ENCODE data around the gene NAV2.

NAV2 gene

DNA sequence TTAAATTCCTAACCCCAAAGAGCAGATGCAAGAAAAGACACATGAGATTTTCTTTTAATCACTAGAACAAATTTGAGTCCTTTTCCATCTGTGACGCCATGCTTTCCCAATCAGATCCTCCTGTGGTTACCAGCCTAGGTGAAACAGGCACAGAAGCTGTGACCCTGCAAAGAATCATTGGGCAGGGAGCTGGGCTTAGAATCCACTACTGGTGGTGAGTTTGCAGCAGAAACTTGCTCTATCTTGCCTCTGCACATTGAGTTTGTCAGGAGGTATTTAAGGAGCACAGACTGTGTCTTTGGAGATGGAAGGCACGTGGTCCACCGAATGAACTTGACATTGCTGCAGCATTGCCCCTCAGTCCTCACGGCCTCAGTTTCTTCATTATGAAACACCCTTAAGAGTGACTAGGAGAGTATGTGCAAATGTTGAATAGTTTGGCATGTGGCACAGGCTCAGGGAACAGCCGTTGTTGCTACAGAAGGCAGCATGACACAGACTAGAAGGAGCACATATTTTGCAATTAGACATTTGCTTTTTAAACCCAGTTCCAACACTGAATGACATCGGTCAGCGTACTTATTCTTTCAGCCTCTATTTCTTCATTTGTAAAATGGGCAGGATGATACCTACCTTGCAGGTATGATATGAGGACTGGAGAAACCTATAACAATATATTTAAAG lies 320.1 kb downstream of the NAV2 start:
- no peak for DNase-seq

DNA sequence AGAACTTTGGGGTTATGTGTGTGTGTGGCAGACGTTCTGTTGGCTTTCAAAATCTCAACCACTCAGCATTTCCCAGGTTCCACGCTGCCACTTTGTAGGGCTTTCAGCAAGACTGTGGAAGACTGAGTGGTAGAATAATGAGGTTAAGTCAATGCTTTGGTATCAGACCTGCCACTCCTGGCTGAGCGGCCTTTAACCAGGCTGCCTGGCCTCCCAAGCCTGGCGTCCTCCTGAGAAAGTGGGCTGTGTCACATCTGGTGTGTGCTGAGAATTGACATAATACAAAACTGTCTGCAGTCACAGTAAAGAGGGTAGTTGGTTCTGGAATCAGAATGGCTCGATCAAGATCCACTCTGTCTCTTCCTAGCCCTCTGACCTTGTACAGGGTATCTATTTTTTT lies 321.2 kb downstream of the NAV2 start:
- DNase-seq, result no peak

DNA sequence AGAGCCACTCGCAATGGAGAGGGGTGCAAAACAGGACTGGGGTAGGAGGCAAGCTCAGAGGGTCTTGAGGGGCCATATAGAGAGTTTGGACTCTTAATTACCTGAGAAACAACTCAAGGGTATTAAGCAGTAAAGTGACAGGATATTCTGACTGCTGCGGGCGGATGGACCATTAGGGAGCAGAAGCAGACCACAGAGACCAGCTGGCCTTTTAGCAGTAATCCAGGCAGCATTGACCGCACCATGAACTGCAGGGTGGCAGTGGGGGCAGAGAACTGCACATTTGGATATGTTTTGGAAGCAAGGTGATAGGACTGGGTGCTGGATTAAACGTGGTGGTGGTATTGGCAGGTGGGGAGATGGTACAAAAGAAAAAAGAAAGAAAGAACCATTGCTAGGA lies 322.3 kb downstream of the NAV2 start:
- no peak for DNase-seq

DNA sequence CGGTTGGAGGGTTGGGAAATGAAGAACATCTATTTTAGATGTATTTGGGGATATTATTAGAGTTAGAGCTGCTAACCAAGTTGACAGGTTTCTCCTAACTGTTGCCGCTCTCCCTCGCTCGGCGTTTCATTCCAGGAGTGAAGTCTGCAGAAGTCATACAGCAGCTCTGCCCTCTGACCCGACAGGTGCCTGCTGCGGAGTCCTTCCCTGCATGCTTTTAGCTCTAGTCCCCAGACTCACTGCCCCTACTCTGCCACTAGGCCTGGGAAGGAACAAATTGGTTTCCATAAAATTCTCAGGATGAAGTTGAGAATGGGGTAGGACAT lies 322.7 kb downstream of the NAV2 start:
- DNase-seq, result no peak

DNA sequence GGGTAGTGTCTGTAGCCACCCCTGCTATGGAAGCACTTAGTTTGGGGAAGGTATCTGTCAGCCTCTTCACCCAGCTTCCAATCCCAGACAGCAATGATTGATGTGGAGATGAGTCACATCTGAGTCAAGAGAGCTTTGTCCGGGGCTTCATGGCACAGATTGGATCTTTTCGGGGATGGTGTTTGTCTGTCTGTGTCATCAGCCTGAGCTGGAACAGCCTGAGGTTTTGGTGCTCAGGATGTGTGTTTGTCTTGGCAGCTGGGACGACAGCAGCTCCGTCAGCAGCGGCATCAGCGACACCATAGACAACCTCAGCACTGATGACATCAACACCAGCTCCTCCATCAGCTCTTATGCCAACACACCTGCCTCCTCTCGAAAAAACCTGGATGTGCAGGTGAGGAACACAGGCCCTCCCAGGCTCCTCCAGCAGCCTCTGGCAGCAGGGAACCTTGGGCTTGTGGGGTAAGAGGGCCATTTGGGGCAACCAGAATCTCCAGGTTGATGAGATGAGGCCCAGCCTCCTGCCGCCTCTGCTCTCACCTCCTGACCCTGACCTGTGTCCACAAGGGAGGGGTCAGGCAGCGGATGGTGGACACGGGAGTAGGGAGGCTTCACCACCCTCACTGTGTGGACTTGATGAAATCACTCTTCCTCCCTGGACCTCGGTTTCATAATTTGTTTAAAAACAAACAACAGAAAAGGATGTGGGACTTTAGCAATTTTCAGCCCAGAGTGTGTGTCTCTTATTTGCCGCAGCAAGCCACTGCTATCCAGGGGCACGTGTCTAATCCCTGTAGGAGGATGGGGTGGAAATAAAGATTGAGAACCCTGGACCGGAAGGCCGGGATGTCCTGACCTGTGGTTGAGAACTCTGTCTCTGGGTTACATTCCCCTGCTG lies 323.3 kb downstream of the NAV2 start:
- DNase-seq, result no peak

DNA sequence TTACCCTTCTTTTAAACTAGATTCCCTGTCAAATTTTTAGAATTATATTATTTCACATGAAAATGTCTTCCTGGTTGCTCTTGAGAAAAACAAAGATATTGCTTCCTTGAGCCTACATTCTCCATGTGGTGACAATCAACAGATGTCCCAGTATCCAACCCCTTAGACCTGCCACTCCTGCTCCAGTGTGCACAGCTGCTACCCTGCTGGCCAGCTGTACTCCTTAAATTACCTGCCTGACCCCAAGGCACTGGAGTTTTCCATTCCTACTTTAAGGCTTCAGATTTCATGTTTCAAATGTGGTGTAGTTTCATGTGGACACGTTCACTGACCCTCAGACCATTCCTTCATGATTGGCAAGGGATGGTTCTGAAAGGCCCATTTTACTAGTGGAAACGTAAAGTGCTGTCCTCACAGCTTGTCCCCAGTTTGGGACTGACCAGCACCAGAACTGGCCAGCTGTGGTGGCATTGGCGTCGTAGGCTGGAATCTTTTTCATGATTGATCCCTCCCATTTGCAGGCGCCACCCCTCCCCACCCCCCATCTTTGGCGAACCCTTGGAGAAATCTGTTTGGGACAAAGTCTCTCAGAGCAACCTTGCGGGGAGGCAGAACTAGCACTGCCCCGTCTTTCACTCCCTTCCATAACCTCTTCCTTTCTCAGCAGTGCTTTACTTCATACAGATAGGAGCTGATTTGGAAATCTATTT lies 324.1 kb downstream of the NAV2 start:
- no peak for DNase-seq

DNA sequence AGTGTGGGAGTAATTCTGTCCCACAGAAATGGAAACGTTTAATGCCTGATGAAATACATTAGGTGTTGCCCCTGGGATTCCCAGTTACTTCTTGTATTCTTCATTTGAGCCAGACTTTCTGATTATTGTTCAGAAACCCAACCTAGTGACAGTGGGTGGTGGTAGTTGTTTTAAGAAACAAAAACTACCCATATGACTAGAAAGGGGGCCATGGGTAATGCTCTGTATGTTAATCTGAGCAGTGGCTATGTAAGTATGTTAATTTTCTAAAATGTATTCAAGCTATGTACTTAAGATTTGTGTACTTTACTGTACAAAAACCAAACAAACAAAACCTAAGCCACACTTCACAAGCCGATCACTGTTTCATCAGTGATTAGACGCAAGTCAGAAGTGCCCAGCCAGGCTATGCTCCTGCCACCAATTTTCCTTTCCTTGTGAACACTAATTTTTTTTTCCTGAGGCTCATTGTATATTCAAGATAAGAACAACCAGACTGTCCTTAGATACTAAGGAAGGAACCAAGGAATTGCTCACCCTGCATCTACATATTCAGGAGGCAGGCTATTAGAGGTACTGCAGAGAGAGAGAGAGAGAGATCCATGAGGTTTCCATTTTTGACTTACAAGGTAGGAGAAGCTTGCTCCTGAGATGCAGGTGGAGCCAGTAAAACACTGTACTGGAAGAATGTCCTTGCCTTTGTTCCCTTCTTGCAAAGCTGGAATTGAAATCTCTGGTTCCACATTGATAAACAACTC lies 324.9 kb downstream of the NAV2 start:
- no peak for DNase-seq

DNA sequence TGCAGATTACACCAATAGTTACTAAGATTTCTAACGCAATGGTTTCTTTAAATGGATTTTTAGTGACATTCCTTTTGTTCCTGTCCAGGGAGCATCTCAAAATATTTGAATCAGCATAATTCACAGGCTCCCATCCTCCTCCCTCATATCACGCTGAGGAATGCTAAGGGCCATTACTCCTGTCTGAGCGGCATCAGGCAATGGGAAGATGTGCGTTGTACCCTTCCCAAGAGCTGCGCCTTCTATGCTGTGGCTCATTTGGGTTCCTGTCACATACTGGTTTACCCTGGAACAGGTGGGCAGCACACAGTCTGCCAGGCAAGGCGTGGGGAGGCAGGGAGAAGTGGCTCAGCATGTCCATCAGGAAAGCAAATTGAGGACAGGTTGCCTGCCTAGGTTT lies 325.8 kb downstream of the NAV2 start:
- no peak for DNase-seq

DNA sequence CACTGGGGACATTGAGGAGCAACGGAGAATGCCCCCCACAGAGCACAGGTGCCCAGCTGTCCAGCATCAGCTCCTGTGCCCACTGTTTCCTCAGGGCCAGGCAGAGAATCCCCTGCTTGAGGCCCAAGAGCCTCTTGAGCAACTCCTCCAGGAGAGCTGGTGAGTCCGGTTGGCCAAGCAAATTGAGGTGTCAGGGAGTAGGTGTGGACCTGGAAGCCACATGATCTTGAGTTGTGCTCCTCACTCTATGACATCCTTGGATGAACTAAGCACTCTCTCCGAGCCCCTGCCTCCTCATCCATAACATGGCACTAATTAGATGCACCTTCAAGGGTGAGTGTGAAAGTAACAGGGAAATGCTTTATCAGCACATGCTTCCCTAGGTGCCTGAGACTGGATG lies 326.3 kb downstream of the NAV2 start:
- DNase-seq, result no peak

DNA sequence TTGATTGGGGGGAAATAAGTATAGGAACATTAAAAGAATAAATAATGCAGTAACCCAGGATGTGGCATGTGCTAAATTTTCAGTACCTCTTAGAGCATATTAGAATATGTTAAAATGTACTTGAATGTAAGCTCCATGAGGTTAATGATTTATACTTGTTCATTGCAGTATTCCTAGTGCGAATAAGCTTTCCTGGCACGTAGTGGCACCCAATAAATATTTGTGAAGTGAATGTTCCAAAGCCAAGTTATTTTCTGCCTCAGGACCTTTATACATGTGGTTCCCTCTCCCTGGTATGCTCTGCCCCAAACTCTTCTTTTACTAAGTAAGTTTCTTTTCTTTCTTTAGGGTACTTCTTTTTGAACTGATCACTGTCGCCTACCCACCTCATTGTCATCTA lies 328.9 kb downstream of the NAV2 start:
- DNase-seq, result no peak

DNA sequence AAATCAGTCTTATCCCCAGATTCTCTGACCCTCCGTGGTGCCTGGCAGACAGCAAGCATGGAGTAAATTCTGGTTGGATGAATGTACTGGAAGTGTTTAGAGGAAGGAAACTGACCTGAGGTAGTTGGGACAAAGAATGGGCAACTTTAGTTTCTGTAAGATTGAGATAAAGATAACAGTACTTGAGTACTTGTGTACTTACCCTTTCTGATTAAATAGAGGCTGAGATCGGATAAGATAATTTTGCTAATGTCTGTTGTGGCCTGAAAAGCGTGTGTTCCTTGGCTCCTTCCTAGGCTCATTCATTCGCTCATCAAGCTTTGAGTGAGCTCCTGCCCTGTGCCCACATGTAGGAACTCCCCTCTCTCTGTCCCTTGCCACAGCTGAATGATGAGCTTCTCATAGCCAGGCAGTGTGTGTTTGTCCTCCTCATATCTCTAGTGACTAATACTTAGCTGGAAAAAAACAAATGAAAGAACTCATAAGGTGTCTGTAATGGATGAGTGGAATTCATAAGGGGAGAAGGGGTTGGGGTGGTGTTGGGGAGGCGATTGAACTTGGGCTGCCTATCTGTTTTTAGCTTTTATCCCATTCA lies 329.5 kb downstream of the NAV2 start:
- DNase-seq, result no peak

DNA sequence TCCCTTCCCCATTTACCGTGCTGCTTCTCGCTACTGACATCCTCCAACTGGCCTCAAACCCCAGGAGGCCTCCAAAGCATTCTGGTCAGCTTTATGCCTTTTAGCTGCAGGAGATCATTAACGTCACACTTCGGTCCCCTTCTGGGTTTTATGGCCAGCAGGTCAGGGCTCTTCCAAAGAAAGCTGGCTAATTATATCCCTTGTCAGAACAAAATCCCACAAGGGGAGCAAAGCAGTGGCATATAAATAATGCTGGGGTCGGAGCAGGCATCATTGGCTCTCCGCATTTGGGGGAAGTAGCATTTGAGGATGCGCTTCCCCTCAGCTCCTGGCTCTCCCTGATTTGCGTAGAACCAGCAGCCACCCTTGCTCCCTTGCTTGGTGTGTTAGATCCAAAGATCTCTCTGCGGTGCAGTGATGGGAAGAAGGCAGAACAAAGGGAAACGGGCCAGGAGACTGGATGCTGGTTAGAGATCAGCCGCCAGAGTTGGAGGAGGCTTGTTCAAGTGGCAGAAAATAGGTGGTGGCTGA lies 330.2 kb downstream of the NAV2 start:
- DNase-seq, result no peak

DNA sequence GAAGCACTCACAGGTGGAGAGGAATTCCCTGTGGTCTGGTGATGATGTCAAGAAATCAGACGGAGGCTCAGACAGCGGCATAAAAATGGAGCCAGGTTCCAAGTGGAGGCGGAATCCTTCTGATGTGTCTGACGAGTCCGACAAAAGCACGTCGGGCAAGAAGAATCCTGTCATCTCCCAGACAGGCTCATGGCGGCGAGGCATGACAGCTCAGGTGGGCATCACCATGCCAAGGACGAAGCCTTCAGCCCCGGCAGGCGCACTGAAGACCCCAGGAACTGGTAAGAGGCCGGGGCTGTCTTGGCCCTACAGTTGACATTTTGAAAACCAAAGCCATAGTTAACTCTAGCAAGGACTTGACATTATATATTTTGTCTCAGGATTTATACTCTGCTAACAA lies 331.4 kb downstream of the NAV2 start:
- no peak for DNase-seq

DNA sequence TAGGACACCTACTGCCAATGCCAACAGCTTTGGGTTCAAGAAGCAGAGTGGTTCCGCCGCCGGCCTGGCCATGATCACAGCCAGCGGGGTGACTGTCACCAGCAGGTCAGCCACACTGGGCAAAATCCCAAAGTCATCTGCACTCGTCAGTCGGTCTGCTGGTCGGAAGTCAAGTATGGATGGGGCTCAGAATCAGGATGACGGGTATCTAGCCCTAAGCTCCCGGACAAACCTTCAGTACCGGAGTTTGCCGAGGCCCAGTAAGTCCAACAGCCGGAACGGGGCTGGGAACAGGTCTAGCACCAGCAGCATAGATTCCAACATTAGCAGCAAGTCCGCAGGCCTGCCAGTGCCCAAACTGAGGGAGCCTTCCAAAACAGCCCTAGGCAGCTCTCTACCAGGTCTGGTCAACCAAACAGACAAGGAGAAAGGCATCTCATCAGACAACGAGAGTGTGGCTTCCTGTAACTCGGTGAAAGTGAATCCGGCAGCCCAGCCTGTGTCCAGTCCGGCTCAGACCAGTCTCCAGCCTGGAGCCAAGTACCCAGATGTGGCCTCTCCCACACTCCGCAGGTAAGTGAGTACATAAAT lies 332.6 kb downstream of the NAV2 start:
- DNase-seq, result no peak

DNA sequence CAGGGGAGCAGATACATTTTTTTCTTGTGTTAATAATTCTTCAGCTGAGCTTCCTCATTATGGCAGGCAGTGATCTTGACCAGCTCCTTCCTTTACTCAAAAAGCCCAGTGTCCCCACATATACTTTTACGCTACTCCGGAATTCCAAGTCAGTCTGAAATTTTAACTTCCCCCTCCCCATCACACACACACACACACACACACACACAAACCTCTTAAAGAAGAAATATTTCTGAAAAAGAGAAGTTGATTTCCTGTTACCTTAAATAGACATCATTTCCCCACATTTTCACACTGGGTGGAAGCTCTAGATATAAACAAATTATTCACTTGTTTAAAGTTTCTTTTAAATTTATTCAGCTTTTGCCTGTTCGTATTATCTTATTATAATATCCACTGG lies 333.8 kb downstream of the NAV2 start:
- DNase-seq, result peak; percentile 5 to 12

DNA sequence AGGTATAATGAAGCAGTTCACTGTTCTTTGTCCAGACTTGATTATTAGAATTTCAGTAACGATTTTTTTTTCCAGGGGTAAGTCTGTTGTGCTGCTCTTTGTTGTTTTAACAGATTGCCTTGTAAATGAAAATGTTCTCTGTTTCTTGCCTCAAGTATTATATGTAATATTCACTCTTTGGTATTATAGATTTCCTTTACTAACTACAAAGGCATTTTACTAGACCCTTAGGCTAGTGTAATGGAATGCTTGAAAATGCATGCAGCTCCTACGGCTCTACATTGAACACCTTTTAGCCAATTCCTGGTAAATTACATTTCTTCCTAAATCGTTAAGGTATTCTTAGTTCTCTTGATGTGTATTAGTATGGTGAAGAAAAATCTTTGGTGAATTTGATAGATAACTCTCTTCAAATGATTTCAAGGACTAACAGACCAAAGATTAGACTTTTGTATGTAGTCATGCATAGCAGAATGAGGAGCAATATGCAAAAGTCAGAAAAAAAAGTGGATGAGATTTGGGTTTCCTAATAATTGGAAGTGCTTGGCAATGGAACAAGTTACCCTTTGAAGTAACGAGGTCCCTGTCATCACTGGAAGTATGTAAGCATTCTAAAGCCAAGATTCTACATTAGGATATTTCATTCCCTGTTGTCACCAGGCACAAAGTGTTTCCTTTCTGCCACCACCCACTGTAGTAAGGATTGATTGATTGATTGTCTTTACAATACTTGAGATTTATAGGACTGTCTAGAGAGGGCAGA lies 334.6 kb downstream of the NAV2 start:
- DNase-seq, result no peak

DNA sequence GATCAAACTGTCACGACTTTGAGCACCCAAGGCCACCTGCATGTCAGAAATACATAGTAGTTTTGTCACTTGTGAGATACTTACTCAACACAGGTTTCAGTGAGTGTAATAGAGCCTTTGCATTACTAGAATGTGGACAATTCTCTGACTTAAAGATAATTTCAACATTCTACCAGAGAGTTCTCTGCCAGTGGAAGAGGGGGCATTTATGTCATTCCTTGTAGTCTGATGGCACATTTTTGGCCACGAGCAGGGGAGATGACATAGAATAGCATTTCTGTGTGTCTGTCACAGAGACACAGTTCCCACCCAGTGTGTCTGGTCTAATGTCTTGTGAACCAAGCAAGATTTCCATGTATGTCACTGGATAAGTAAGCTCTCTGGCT lies 335.1 kb downstream of the NAV2 start:
- no peak for DNase-seq

DNA sequence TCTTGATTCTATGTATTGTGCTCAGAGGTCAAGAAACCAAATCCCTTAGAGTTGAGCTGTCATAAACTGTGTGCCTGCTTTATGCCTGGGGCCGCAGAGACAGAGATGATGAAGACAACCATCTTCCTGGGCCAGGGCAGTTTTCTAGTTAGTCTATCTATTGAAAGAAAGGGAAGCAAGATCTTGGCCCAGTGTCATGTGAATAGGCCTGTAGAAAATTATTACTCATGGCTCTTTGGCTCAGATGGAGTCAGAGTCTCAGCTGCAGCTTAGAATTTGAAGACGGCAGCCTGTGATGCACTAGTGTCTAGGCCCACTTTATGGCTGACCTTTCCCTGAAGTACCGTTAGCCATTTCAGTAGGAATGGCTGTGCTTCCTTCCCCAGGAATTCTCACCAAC lies 335.6 kb downstream of the NAV2 start:
- no peak for DNase-seq

DNA sequence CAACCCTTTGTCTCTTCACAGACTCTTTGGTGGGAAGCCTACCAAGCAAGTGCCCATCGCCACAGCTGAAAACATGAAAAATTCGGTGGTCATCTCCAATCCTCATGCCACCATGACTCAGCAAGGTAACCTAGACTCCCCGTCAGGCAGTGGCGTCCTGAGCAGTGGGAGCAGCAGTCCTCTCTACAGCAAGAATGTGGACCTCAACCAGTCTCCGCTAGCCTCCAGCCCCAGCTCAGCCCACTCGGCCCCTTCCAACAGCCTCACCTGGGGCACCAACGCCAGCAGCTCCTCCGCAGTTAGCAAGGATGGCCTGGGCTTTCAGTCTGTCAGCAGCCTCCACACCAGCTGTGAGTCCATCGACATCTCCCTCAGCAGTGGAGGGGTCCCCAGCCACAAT lies 336.1 kb downstream of the NAV2 start:
- DNase-seq, result no peak

DNA sequence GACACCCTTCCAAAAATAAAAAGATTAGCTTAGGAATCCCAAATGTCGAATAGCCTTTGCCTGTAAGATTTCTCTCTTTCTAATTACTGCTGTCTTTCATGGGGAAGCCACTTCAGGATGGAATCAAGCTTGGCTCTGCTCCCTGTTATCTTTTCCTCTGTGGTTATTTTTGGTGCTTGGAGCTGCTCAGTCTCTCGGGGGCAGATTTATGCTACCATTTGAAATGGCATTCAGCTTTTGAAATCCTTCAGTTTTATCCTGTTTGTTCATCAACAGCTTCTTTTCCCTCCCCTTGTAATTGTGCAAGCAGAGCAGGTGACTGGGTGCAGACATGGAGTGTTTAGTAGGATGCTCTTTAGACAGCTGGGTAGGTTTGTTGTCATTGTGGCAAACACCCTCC lies 336.6 kb downstream of the NAV2 start:
- no peak for DNase-seq

DNA sequence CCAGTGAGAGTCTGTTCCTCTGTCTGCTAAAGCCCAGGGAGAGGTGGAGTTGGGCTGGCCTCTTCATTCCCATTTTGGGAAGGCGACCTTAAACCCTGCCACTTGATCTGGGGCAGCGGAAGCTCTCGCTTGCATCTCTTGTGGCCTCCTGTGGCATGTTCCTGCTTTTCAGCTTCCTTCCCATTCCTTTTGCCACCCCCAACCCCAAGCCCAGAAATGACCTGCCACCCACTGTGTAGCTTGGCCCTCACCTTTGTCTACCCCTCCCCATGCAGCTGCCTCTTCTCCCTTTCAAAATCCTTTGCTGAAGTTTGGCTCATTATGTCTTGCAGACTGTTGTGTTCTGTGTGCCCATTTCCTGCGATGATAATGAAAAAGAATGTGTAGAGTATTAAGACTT lies 337.4 kb downstream of the NAV2 start:
- no peak for DNase-seq

Data from AML-193 (cell line).